Skin of body (tissue), 2 donors: ENCODE measurements around the gene STARD13. TPM values are rescaled to one million over a fixed set of nuclear protein-coding genes. Genes with fewer than 3 reads are reported as not detected.
A peak's percentile ranks its signal among the peaks of the same experiment; 100 is the strongest.

Experiments
- DNase-seq: peaks from one replicate; lab custom pipeline; 2025; lab: John Stamatoyannopoulos, UW
- total RNA-seq: library from RNA; depleted of rRNA; stranded (reverse); fragments of >200 nt; gene quantifications from one replicate; pipeline ENCODE4 v1.2.3, GENCODE V29; 2014

STARD13 gene
- total RNA-seq, 1 donor from 2014 or later: 38.7 TPM

- peak; percentile 28 for DNase-seq
Measured at GRCh38 chr13:33058776-33059327, 226.7 kb downstream of the STARD13 start.

GRCh38 chr13:33057019-33057780 lies 228.4 kb downstream of the STARD13 start:
- DNase-seq: peak; percentile 53

- DNase-seq: peak; percentile 30
Measured at GRCh38 chr13:33053397-33054066, 232.0 kb downstream of the STARD13 start.
